DND-41 (cell line): ENCODE measurements around the gene PTPRD.

Source experiments
- EZH2 ChIP-seq: IDR thresholded peaks from 3 replicates; pipeline ENCODE4 v1.6.1; 2012; ENCODE audit warnings: borderline replicate concordance, low read depth, mild to moderate bottlenecking, moderate library complexity, low read length, inconsistent platforms; ENCODE audit not compliant: severe bottlenecking
- TF ChIP-seq, protein P1 (sequence below): IDR thresholded peaks from 2 replicates; pipeline ENCODE4 v1.5.1; 2012; ENCODE audit warnings: borderline replicate concordance, low read length, moderate library complexity, mild to moderate bottlenecking; ENCODE audit not compliant: poor library complexity, severe bottlenecking; ENCODE audit errors: extremely low read depth

DNA sequence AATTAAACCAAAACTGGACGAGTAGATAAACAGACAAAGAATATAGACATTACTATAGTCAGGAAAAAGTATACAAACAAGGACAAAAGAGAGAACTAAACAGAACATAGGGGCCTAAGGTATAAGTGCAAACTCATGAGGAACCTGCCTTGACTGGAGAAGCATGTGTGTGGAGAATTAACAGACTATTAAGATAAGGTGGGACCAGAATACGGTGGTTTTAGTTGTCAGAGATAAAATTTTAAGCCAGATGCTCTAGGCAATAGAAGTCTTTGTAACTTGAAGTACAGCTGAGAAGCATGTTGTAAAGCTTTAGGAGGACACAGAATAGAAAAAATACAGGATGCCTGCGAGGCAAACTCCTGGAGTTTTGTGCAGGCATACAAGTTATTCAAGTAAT is 707.1 kb downstream of the PTPRD start:
- TF ChIP-seq, protein P1, sequence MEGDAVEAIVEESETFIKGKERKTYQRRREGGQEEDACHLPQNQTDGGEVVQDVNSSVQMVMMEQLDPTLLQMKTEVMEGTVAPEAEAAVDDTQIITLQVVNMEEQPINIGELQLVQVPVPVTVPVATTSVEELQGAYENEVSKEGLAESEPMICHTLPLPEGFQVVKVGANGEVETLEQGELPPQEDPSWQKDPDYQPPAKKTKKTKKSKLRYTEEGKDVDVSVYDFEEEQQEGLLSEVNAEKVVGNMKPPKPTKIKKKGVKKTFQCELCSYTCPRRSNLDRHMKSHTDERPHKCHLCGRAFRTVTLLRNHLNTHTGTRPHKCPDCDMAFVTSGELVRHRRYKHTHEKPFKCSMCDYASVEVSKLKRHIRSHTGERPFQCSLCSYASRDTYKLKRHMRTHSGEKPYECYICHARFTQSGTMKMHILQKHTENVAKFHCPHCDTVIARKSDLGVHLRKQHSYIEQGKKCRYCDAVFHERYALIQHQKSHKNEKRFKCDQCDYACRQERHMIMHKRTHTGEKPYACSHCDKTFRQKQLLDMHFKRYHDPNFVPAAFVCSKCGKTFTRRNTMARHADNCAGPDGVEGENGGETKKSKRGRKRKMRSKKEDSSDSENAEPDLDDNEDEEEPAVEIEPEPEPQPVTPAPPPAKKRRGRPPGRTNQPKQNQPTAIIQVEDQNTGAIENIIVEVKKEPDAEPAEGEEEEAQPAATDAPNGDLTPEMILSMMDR: no peak
- no peak for TF ChIP-seq EZH2
